Hepatocyte (in vitro differentiated cells): Measurements from ENCODE around the gene ERICH2. TPM values are rescaled to one million over a fixed set of nuclear protein-coding genes. Genes with fewer than 3 reads are reported as not detected.

Source experiments
- DNase-seq: peaks from one replicate; pipeline ENCODE4 v3.0.0-alpha.2; 2016; ENCODE audit warnings: low spot score
- H2AFZ ChIP-seq: fragments of 200-600 bp; sonication (generic); 2 replicates; pipeline ENCODE4 v1.6.0; 2016; ENCODE audit warnings: antibody characterized with exemption, mild to moderate bottlenecking
- H3K27ac ChIP-seq: fragments of 200-600 bp; sonication (generic); 2 replicates; pipeline ENCODE4 v1.5.1; 2016; ENCODE audit warnings: mild to moderate bottlenecking
- H3K27me3 ChIP-seq: fragments of 200-600 bp; sonication (generic); 2 replicates; pipeline ENCODE4 v1.6.1; 2016
- H3K36me3 ChIP-seq: fragments of 200-600 bp; sonication (generic); replicated peaks from 2 replicates; pipeline ENCODE4 v1.5.1; 2016; ENCODE audit warnings: low read depth; ENCODE audit not compliant: insufficient read depth
- H3K4me1 ChIP-seq: fragments of 200-600 bp; sonication (generic); 2 replicates; pipeline ENCODE4 v1.5.1; 2016; ENCODE audit warnings: mild to moderate bottlenecking, moderate library complexity; ENCODE audit not compliant: insufficient read depth
- H3K4me2 ChIP-seq: fragments of 200-600 bp; sonication (generic); 2 replicates; pipeline ENCODE4 v1.6.0; 2016
- H3K4me3 ChIP-seq: fragments of 200-600 bp; sonication (generic); 2 replicates; pipeline ENCODE4 v1.5.1; 2016; ENCODE audit warnings: mild to moderate bottlenecking
- H3K79me2 ChIP-seq: fragments of 200-600 bp; sonication (generic); 2 replicates; pipeline ENCODE4 v1.6.0; 2017; ENCODE audit warnings: mild to moderate bottlenecking
- H3K9me2 ChIP-seq: fragments of 200-600 bp; sonication (generic); replicated peaks from 2 replicates; pipeline ENCODE4 v1.6.0; 2017; ENCODE audit warnings: mild to moderate bottlenecking; ENCODE audit not compliant: insufficient read depth
- H3K9me3 ChIP-seq: fragments of 200-600 bp; sonication (generic); 2 replicates; pipeline ENCODE4 v1.5.1; 2016; ENCODE audit warnings: low read depth, mild to moderate bottlenecking
- H4K20me1 ChIP-seq: fragments of 200-600 bp; sonication (generic); 2 replicates; pipeline ENCODE4 v1.6.0; 2016; ENCODE audit warnings: mild to moderate bottlenecking; ENCODE audit not compliant: insufficient read depth, poor library complexity, severe bottlenecking
- EZH2 ChIP-seq: fragments of 200-600 bp; sonication (generic); IDR thresholded peaks from 2 replicates; pipeline ENCODE4 v1.6.1; 2016; ENCODE audit warnings: antibody characterized with exemption, mild to moderate bottlenecking, borderline replicate concordance
- EZH2phosphoT487 ChIP-seq: fragments of 200-600 bp; sonication (generic); IDR thresholded peaks from one replicate; pipeline ENCODE4 v1.6.1; 2018; ENCODE audit warnings: antibody characterized with exemption, mild to moderate bottlenecking, low read depth, moderate library complexity; ENCODE audit not compliant: unreplicated experiment, severe bottlenecking
- WGBS: methylation state at CpG from one replicate; pipeline ENCODE4 v1.1.6; 2016; ENCODE audit warnings: low lambda C conversion rate; ENCODE audit errors: missing lambda C conversion rate; 5-methylcytosine and 5-hydroxymethylcytosine counted together
- polyA plus RNA-seq: library from polyadenylated mRNA; unstranded; fragments of >200 nt; fragmentation: Nextera tagmentation; extraction: Ambion mirVana; gene quantifications from 2 replicates; pipeline ENCODE4 v1.2.1, GENCODE V29; 2016
- small RNA-seq: library from RNA; depleted of rRNA; stranded (forward); fragments of <200 nt; gene quantifications from one replicate; pipeline ENCODE3, GENCODE V24; 2014
- total RNA-seq: library from RNA; depleted of rRNA; stranded (reverse); fragments of >200 nt; gene quantifications from 2 replicates; pipeline ENCODE4 v1.2.3, GENCODE V29; 2014
- TF ChIP-seq, protein P1 (sequence below): fragments of 200-600 bp; sonication (generic); IDR thresholded peaks from 2 replicates; pipeline ENCODE4 v1.5.1; 2016; ENCODE audit warnings: antibody characterized with exemption, mild to moderate bottlenecking; ENCODE audit not compliant: poor library complexity

The ERICH2 gene
- total and polyA plus RNA-seq, 2 experiments from 2014 or later, result 1.9 TPM; not detected in 1

DNA sequence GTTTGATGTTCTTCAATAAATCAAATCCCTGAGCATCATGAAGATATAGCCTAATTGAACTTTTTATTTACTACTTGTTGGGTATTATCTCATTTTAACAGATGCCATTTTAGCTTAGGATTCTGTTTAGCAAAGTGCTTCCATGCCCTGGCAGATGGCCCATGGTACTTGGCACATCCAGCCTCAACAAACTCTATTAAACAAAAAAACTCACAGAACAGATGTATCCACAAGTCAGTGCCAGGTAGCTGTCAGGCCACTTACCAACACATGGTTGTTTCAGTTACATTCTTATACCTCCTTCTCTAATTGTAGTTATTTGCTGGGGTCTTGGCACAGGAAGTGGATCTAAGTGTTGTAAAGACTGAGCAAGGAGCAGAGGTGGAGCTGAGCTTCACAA is 76.1 kb downstream of the ERICH2 start:
- no peak for TF ChIP-seq EZH2phosphoT487
- TF ChIP-seq, protein P1, sequence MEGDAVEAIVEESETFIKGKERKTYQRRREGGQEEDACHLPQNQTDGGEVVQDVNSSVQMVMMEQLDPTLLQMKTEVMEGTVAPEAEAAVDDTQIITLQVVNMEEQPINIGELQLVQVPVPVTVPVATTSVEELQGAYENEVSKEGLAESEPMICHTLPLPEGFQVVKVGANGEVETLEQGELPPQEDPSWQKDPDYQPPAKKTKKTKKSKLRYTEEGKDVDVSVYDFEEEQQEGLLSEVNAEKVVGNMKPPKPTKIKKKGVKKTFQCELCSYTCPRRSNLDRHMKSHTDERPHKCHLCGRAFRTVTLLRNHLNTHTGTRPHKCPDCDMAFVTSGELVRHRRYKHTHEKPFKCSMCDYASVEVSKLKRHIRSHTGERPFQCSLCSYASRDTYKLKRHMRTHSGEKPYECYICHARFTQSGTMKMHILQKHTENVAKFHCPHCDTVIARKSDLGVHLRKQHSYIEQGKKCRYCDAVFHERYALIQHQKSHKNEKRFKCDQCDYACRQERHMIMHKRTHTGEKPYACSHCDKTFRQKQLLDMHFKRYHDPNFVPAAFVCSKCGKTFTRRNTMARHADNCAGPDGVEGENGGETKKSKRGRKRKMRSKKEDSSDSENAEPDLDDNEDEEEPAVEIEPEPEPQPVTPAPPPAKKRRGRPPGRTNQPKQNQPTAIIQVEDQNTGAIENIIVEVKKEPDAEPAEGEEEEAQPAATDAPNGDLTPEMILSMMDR, result no peak
- TF ChIP-seq EZH2, result no peak
- Histone ChIP-seq H3K4me3 (no peak overlapping the region), H3K4me2 (no peak overlapping the region), H3K79me2 (no peaks in the 10 kb centered on the region), H2AFZ (no peak overlapping the region), H3K27ac (no peak overlapping the region), H3K36me3 (no peaks in the 10 kb centered on the region), H3K9me2 (no peaks in the 10 kb centered on the region), H3K4me1 (no peaks in the 10 kb centered on the region), H3K27me3 (no peaks in the 10 kb centered on the region), H4K20me1 (no peaks in the 10 kb centered on the region), H3K9me3 (no peaks in the 10 kb centered on the region)
- peak; percentile 22 for DNase-seq

DNA sequence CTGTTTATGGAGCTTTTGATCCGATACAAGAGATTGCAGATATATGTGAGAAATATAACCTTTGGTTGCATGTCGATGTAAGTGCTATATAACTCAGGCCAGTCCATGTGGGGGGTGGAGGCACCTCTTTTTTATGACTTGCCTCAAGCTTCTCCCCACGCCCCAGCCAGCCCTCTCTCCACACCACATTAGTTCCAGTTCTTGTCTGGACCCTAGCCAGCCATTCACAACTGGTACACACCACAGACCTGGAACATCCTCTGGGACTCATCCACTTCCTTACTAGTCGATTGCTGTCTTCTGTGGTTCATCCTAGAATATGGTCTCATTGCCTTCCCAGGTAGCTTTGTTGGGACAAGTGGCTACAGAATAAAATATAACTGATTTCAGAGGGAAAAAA is 77.5 kb downstream of the ERICH2 start:
- 85% methylated on average over 4 of the region's 4 CpGs for WGBS

More for the DNA sequence above, 77.5 kb downstream of the ERICH2 start:
- H3K79me2 ChIP-seq, result no peaks in the 10 kb centered on the region
- H4K20me1 ChIP-seq, result no peaks in the 10 kb centered on the region
- TF ChIP-seq EZH2 (no peak), EZH2phosphoT487 (no peak)
- TF ChIP-seq, protein P1, result no peak
- H3K4me3 ChIP-seq, result no peak overlapping the region
- H3K9me3 ChIP-seq, result no peaks in the 10 kb centered on the region
- H2AFZ ChIP-seq, result no peak overlapping the region
- no peaks in the 10 kb centered on the region for H3K9me2 ChIP-seq
- H3K36me3 ChIP-seq, result no peaks in the 10 kb centered on the region
- no peaks in the 10 kb centered on the region for H3K27me3 ChIP-seq
- no peak overlapping the region for H3K4me2 ChIP-seq
- DNase-seq, result no peak
- no peaks in the 10 kb centered on the region for H3K4me1 ChIP-seq
- no peak overlapping the region for H3K27ac ChIP-seq

Small RNA genes within 50 kb of the gene (small RNA-seq; reads per million reads assigned to genes)
- not detected for gene RF00019

Other genes starting within 250 kb of the ERICH2 start
- gene SP5, start 55.0 kb upstream of the ERICH2 start, total RNA-seq, result 1.0 and 1.9 TPM in 2 replicates
- gene SP5, start 55.0 kb upstream of the ERICH2 start, polyA plus RNA-seq, result 1.8 and 2.4 TPM in 2 replicates
- 0.08 and 0.50 TPM in 2 replicates for gene GAD1, start 46.5 kb downstream of the ERICH2 start, total RNA-seq
- gene GAD1, start 46.5 kb downstream of the ERICH2 start, polyA plus RNA-seq, result 1.1 TPM in 1 of 2 replicates, not detected in the other
- 50.1 and 58.6 TPM in 2 replicates for gene GORASP2, start 158.9 kb downstream of the ERICH2 start, total RNA-seq
- 109 and 126 TPM in 2 replicates for gene GORASP2, start 158.9 kb downstream of the ERICH2 start, polyA plus RNA-seq